Measurements from ENCODE around the gene DIP2B. TPM values are rescaled to one million over a fixed set of nuclear protein-coding genes. Genes with fewer than 3 reads are reported as not detected.

The DIP2B gene
- total RNA-seq, 6 experiments from 2014 or later = 11.1 to 24.0 (median 14.8) TPM

- WGBS (ENCODE audit: insufficient coverage, low coverage, low lambda C conversion rate, missing lambda C conversion rate) = 39% methylated on average over 6 of the region's 6 CpGs
- no peaks in the 10 kb centered on the region for H3K9me3 ChIP-seq
- H3K36me3 ChIP-seq = no peaks in the 10 kb centered on the region
- no peak for DNase-seq
- H3K4me3 ChIP-seq = no peak overlapping the region
- peaks cover 0 to 63% (median 26%) of the 10 kb centered on the region in 4 donors for H3K4me1 ChIP-seq
- intact Hi-C loops (cut with DNase I) = no loop called here
- TF ChIP-seq POLR2A (IDR thresholded peaks at IDR 0.05) = no peak
- H3K27me3 ChIP-seq = no peaks in the 10 kb centered on the region
- no peak for ATAC-seq
- peak overlapping the region; percentile 17 to 82 (median 24) for H3K27ac ChIP-seq
Observed at GRCh38 chr12:50546441-50547318, 41.9 kb downstream of the DIP2B start.

DNA sequence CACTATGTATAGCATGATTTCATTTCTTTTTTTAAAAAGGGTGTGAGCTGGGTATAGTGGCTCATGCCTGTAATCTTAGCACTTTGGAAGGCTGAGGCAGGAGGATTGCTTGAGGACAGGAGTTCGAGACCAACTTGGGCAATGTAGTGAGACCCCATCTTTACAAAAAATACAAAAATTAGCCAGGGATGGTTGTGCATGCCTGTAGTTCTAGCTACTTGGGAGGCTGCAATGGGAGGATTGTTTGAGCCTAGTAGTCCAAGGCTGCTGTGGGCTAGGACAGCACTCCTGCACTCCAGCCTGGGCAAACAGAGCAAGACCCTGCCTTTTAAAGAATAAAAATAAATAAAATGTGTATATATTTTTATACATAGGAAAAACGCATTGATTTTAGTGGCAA is 43.0 kb downstream of the DIP2B start:
- WGBS (ENCODE audit: insufficient coverage, low coverage, low lambda C conversion rate, missing lambda C conversion rate) = 61% methylated on average over 2 of the region's 2 CpGs
- DNase-seq = no peak
- intact Hi-C loops (cut with DNase I) = no loop called here
- no peaks in the 10 kb centered on the region for H3K27me3 ChIP-seq
- H3K4me3 ChIP-seq = no peak overlapping the region
- no peaks in the 10 kb centered on the region for H3K36me3 ChIP-seq
- no peaks in the 10 kb centered on the region for H3K9me3 ChIP-seq
- H3K27ac ChIP-seq = peak overlapping the region in 2 of 3 donors; percentile 78 to 82
- H3K4me1 ChIP-seq = peaks cover 0 to 60% (median 20%) of the 10 kb centered on the region in 4 donors
- TF ChIP-seq CTCF (IDR thresholded peaks at IDR 0.05) (no peak), POLR2A (IDR thresholded peaks at IDR 0.05) (no peak)
- no peak for ATAC-seq

GRCh38 chr12:50549885-50550284 is 45.1 kb downstream of the DIP2B start:
- ATAC-seq = no peak
- Histone ChIP-seq H3K36me3 (no peaks in the 10 kb centered on the region), H3K9me3 (no peaks in the 10 kb centered on the region), H3K4me1 (peaks cover 0 to 70% (median 21%) of the 10 kb centered on the region in 4 donors), H3K27ac (peak overlapping the region in 2 of 3 donors; percentile 82 to 84), H3K4me3 (no peak overlapping the region), H3K27me3 (no peaks in the 10 kb centered on the region)
- no peak for DNase-seq
- intact Hi-C loops (cut with DNase I) = no loop called here
- TF ChIP-seq CTCF (IDR thresholded peaks at IDR 0.05) = no peak
- 58% methylated on average over 4 of the region's 4 CpGs for WGBS (ENCODE audit: insufficient coverage, low coverage, low lambda C conversion rate, missing lambda C conversion rate)

GRCh38 chr12:50550530-50551223 is 45.9 kb downstream of the DIP2B start:
- H3K9me3 ChIP-seq = no peaks in the 10 kb centered on the region
- TF ChIP-seq CTCF (IDR thresholded peaks at IDR 0.05) (no peak), POLR2A (IDR thresholded peaks at IDR 0.05) (no peak)
- ATAC-seq (peak; percentile 18 to 69 (median 48)), DNase-seq (no peak)
- H3K4me1 ChIP-seq = peaks cover 0 to 74% (median 24%) of the 10 kb centered on the region in 4 donors
- WGBS (ENCODE audit: insufficient coverage, low coverage, low lambda C conversion rate, missing lambda C conversion rate) = 51% methylated on average over 7 of the region's 9 CpGs
- H3K27ac ChIP-seq = peak overlapping the region in 2 of 3 donors; percentile 82 to 84
- no peak overlapping the region for H3K4me3 ChIP-seq
- H3K36me3 ChIP-seq = no peaks in the 10 kb centered on the region
- H3K27me3 ChIP-seq = no peaks in the 10 kb centered on the region
- intact Hi-C loops (cut with DNase I) = no loop called here

DNA sequence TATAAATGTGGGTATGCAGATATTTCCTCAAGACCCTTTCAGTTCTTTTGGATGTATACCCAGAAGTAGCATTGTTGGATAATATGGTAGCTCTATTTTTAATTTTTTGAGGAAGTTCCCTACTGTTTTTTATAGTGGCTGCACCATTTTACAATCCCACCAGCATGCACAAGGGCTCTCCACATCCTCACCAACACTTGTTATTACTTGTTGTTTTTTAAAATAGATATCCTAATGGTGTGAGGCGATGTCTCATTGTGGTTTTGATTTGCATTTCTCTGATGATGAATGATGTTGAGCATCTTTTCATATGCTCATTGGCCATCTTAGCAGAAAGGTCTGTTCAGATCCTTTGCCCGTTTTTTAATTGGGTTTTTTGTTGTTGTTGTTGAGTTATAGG is 47.1 kb downstream of the DIP2B start:
- no peaks in the 10 kb centered on the region for H3K36me3 ChIP-seq
- no peak overlapping the region for H3K4me3 ChIP-seq
- DNase-seq (no peak), ATAC-seq (no peak)
- no peaks in the 10 kb centered on the region for H3K27me3 ChIP-seq
- H3K27ac ChIP-seq = no peak overlapping the region
- intact Hi-C loops (cut with DNase I) = no loop called here
- TF ChIP-seq CTCF (IDR thresholded peaks at IDR 0.05) (no peak), POLR2A (IDR thresholded peaks at IDR 0.05) (no peak)
- no peaks in the 10 kb centered on the region for H3K9me3 ChIP-seq
- H3K4me1 ChIP-seq = peaks cover 0 to 71% (median 19%) of the 10 kb centered on the region in 4 donors
- WGBS (ENCODE audit: insufficient coverage, low coverage, low lambda C conversion rate, missing lambda C conversion rate) = 95% methylated on average over 2 of the region's 2 CpGs
